K562 (cell line): ENCODE data around the gene MAP3K12. TPM values are rescaled to one million over a fixed set of nuclear protein-coding genes. Genes with fewer than 3 reads are reported as not detected.
A peak's percentile ranks its signal among the peaks of the same experiment; 100 is the strongest.

Experiments used
- ARNT ChIP-seq, 2 experiments: fragments of 450-650 bp; IDR thresholded peaks; 2 replicates each; pipeline ENCODE4 v1.6.1; 2016; ENCODE audit warnings: mild to moderate bottlenecking in 1 of 2
- CSDE1 ChIP-seq, 2 experiments: fragments of 450-650 bp; IDR thresholded peaks; 2 replicates each; pipeline ENCODE4 v1.6.1; 2016; ENCODE audit warnings: mild to moderate bottlenecking in 1 of 2
- CTBP1 ChIP-seq: fragments of 450-650 bp; IDR thresholded peaks from 2 replicates; pipeline ENCODE4 v1.6.1; 2016; ENCODE audit warnings: borderline replicate concordance
- E2F3 ChIP-seq: fragments of 250-450 bp; sonication (Bioruptor Pico); IDR thresholded peaks from 2 replicates; pipeline ENCODE4 v1.4.0; 2020; ENCODE audit warnings: mild to moderate bottlenecking
- GATAD2A ChIP-seq: fragments of 450-650 bp; IDR thresholded peaks from 2 replicates; pipeline ENCODE4 v1.6.1; 2017
- HDAC2 ChIP-seq: fragments of 450-650 bp; IDR thresholded peaks from 2 replicates; pipeline ENCODE4 v1.6.1; 2016; ENCODE audit warnings: mild to moderate bottlenecking
- KHSRP ChIP-seq: fragments of 450-650 bp; IDR thresholded peaks from 2 replicates; pipeline ENCODE4 v1.6.1; 2017
- MTA1 ChIP-seq: fragments of 450-650 bp; IDR thresholded peaks from 2 replicates; pipeline ENCODE4 v1.6.1; 2017; ENCODE audit warnings: borderline replicate concordance
- NFE2 ChIP-seq: IDR thresholded peaks from 2 replicates; pipeline ENCODE4 v1.6.1; 2014; ENCODE audit warnings: antibody characterized with exemption, low read depth
- SRSF7 ChIP-seq: fragments of 200-400 bp; formaldehyde crosslinking; optimal IDR thresholded peaks from 2 replicates; pipeline ENCODE3; 2017; ENCODE audit warnings: mild to moderate bottlenecking, low read depth, low read length
- XRCC4 ChIP-seq: IDR thresholded peaks from one replicate; pipeline ENCODE4 v1.6.1; 2011; ENCODE audit not compliant: insufficient read depth, insufficient read length; ENCODE audit errors: extremely low read depth
- ZNF197 ChIP-seq: fragments of 200-800 bp; sonication (Bioruptor generic); IDR thresholded peaks from 2 replicates; pipeline ENCODE4 v1.6.1; 2016; ENCODE audit warnings: low read depth, missing genetic modification characterization, missing compliant biosample characterization
- ZNF696 ChIP-seq: fragments of 250-450 bp; sonication (Bioruptor Pico); conservative IDR thresholded peaks from 2 replicates; pipeline ENCODE4 v1.4.0; 2020; ENCODE audit warnings: mild to moderate bottlenecking, moderate library complexity
- polyA plus RNA-seq, 8 experiments: library from polyadenylated mRNA; depleted of rRNA in 4 of 8; stranded (reverse) in 5 of 8; unstranded in 3 of 8; fragments of >200 nt; fragmentation: Nextera tagmentation in 2 of 8; fragmentation: Illumina TruSeq in 1 of 8; extraction: Ambion mirVana in 2 of 8; extraction: Trizol in 1 of 8; gene quantifications; 2 replicates each; pipeline versions ENCODE4 v1.2.1 to v1.2.3, GENCODE V29; 2011 to 2014; ENCODE audit warnings: inconsistent platforms in 1 of 8, missing spikeins in 1 of 8
- total RNA-seq, 7 experiments: library from RNA; depleted of rRNA in 6 of 7; stranded (reverse); fragments of >200 nt in 6 of 7; fragmentation: Illumina TruSeq in 2 of 7; extraction: Trizol in 2 of 7; gene quantifications; 2 replicates each; pipeline versions ENCODE4 v1.2.1 to v1.2.3, GENCODE V29; 2011 to 2021; ENCODE audit warnings: low replicate concordance in 1 of 7
- TF ChIP-seq, protein P1 (sequence below): fragments of 450-650 bp; formaldehyde crosslinking; IDR thresholded peaks from 2 replicates; pipeline ENCODE4 v1.4.0; 2022; ENCODE audit warnings: mild to moderate bottlenecking, moderate library complexity
- TF ChIP-seq, protein P2 (sequence below): fragments of 450-650 bp; formaldehyde crosslinking; IDR thresholded peaks from 2 replicates; pipeline ENCODE4 v1.4.0; 2020; ENCODE audit warnings: mild to moderate bottlenecking, moderate library complexity
- TF ChIP-seq, protein P3 (sequence below): sonication (generic); formaldehyde crosslinking; IDR thresholded peaks from 2 replicates; pipeline ENCODE4 v1.8.1; 2022; ENCODE audit warnings: missing genetic modification reagents
- TF ChIP-seq, protein P4 (sequence below): sonication (generic); formaldehyde crosslinking; IDR thresholded peaks from 2 replicates; pipeline ENCODE4 v1.5.0; 2020; ENCODE audit warnings: missing genetic modification reagents
- TF ChIP-seq, protein P5 (sequence below): fragments of 450-650 bp; formaldehyde crosslinking; IDR thresholded peaks from 2 replicates; pipeline ENCODE4 v1.4.0; 2020; ENCODE audit warnings: mild to moderate bottlenecking, mixed read lengths
- TF ChIP-seq, protein P6 (sequence below), 3 experiments: fragments of 200-800 bp in 1 of 3; fragments of 250-450 bp in 1 of 3; fragments of 450-650 bp in 1 of 3; sonication (Bioruptor Pico) in 1 of 3; sonication (Bioruptor generic) in 1 of 3; formaldehyde crosslinking in 1 of 3; IDR thresholded peaks; 2 replicates each; pipeline versions ENCODE4 v1.6.1 to v1.8.0; 2016 to 2022; ENCODE audit warnings: mild to moderate bottlenecking in 2 of 3, missing genetic modification characterization in 2 of 3, missing compliant biosample characterization in 1 of 3, moderate library complexity in 1 of 3

Gene MAP3K12
- total and polyA plus RNA-seq, 9 of the 15 experiments (the other 6 are each of a cell fraction or from before 2014, with no cell fraction given) = 0.10 to 2.4 (median 1.6) TPM

DNA sequence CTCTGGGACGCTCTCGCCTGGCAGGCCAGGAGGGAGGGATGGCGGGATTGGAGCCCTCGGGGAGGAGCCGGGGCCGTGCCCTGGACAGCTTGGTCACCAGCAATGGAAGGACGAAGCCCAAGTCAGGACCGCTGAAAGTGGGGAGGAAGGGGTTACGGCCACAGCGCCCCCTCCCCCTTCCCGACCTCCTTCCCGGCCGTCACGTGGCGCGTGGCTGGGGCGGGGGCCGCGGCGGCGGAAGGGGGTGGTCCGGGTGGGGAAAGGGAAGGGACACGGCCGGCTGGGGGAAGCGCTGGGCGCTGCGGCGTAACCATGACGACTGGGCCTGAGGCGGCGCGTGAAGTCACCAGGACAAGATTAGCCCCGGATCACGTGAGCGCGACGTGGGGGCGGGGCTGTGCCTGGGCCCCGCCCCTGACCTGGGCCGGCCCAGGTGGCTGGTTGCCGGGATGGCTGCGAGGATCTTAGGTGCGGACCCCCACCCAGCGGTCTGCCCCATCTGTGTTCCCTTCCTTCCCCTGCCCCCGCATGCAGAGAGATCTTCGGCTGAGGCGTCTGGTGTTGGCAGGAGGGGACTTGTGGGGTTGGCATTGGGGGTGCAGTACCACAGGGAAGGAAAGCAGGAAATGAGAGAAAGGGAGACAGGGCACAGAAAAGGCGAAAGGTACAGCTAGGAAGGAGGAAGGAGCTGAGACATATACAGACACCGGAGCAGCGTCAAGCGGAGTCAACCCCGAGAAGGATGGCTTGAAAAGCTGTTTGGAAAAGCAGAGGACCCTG, 6.2 kb downstream of the MAP3K12 start (continued):
- TF ChIP-seq, protein P1, sequence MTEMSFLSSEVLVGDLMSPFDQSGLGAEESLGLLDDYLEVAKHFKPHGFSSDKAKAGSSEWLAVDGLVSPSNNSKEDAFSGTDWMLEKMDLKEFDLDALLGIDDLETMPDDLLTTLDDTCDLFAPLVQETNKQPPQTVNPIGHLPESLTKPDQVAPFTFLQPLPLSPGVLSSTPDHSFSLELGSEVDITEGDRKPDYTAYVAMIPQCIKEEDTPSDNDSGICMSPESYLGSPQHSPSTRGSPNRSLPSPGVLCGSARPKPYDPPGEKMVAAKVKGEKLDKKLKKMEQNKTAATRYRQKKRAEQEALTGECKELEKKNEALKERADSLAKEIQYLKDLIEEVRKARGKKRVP (CRISPR knock-in tag) = no peak
- TF ChIP-seq, protein P2, sequence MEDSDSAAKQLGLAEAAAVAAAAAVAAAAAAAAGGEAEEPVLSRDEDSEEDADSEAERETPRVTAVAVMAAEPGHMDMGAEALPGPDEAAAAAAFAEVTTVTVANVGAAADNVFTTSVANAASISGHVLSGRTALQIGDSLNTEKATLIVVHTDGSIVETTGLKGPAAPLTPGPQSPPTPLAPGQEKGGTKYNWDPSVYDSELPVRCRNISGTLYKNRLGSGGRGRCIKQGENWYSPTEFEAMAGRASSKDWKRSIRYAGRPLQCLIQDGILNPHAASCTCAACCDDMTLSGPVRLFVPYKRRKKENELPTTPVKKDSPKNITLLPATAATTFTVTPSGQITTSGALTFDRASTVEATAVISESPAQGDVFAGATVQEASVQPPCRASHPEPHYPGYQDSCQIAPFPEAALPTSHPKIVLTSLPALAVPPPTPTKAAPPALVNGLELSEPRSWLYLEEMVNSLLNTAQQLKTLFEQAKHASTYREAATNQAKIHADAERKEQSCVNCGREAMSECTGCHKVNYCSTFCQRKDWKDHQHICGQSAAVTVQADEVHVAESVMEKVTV = no peak
- TF ChIP-seq GATAD2A (peak; percentile 70; the same call in 1 of the 2 replicates), E2F3 (CRISPR knock-in tag) (no peak), ZNF197 (CRISPR knock-in tag) (no peak), XRCC4 (no peak), SRSF7 (no peak), ZNF696 (CRISPR knock-in tag) (no peak), HDAC2 (no peak), CTBP1 (peak; percentile 65; the same call in 1 of the 2 replicates), KHSRP (no peak), CSDE1 (IDR thresholded peaks at IDR 0.05) (peak in 1 of 2 experiments; percentile 86; a peak in 2 of 4 replicates), ARNT (IDR thresholded peaks at IDR 0.05) (no peak), MTA1 (0 out of 2 replicates have a peak, but pooled peaks have one; percentile 44), NFE2 (no peak)
- TF ChIP-seq, protein P3, sequence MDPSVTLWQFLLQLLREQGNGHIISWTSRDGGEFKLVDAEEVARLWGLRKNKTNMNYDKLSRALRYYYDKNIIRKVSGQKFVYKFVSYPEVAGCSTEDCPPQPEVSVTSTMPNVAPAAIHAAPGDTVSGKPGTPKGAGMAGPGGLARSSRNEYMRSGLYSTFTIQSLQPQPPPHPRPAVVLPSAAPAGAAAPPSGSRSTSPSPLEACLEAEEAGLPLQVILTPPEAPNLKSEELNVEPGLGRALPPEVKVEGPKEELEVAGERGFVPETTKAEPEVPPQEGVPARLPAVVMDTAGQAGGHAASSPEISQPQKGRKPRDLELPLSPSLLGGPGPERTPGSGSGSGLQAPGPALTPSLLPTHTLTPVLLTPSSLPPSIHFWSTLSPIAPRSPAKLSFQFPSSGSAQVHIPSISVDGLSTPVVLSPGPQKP (CRISPR knock-in tag) = no peak
- TF ChIP-seq, protein P4, sequence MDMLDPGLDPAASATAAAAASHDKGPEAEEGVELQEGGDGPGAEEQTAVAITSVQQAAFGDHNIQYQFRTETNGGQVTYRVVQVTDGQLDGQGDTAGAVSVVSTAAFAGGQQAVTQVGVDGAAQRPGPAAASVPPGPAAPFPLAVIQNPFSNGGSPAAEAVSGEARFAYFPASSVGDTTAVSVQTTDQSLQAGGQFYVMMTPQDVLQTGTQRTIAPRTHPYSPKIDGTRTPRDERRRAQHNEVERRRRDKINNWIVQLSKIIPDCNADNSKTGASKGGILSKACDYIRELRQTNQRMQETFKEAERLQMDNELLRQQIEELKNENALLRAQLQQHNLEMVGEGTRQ (CRISPR knock-in tag) = peak; percentile 96
- TF ChIP-seq, protein P5, sequence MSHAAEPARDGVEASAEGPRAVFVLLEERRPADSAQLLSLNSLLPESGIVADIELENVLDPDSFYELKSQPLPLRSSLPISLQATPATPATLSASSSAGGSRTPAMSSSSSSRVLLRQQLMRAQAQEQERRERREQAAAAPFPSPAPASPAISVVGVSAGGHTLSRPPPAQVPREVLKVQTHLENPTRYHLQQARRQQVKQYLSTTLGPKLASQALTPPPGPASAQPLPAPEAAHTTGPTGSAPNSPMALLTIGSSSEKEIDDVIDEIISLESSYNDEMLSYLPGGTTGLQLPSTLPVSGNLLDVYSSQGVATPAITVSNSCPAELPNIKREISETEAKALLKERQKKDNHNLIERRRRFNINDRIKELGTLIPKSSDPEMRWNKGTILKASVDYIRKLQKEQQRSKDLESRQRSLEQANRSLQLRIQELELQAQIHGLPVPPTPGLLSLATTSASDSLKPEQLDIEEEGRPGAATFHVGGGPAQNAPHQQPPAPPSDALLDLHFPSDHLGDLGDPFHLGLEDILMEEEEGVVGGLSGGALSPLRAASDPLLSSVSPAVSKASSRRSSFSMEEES (CRISPR knock-in tag) = peak; percentile 97
- TF ChIP-seq, protein P6, sequence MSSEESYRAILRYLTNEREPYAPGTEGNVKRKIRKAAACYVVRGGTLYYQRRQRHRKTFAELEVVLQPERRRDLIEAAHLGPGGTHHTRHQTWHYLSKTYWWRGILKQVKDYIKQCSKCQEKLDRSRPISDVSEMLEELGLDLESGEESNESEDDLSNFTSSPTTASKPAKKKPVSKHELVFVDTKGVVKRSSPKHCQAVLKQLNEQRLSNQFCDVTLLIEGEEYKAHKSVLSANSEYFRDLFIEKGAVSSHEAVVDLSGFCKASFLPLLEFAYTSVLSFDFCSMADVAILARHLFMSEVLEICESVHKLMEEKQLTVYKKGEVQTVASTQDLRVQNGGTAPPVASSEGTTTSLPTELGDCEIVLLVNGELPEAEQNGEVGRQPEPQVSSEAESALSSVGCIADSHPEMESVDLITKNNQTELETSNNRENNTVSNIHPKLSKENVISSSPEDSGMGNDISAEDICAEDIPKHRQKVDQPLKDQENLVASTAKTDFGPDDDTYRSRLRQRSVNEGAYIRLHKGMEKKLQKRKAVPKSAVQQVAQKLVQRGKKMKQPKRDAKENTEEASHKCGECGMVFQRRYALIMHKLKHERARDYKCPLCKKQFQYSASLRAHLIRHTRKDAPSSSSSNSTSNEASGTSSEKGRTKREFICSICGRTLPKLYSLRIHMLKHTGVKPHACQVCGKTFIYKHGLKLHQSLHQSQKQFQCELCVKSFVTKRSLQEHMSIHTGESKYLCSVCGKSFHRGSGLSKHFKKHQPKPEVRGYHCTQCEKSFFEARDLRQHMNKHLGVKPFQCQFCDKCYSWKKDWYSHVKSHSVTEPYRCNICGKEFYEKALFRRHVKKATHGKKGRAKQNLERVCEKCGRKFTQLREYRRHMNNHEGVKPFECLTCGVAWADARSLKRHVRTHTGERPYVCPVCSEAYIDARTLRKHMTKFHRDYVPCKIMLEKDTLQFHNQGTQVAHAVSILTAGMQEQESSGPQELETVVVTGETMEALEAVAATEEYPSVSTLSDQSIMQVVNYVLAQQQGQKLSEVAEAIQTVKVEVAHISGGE (CRISPR knock-in tag; IDR thresholded peaks at IDR 0.05) = no peak
